NCI-H128 (cell line): Measurements from ENCODE around the gene SIDT2.
"Not testable (repeated sequence)": the region's sequence is repeated elsewhere in the genome, so short reads cannot be mapped to it uniquely, and the experiment has no call there.

Source experiments
- DNase-seq: peaks from one replicate; lab custom pipeline; 2025; ENCODE audit not compliant: unreplicated experiment; lab: John Stamatoyannopoulos, UW

The SIDT2 gene

GRCh38 chr11:117201658-117202305 is 23.2 kb downstream of the SIDT2 start:
- no peak for DNase-seq

- no peak for DNase-seq
Observed at GRCh38 chr11:117202386-117203068, 24.0 kb downstream of the SIDT2 start.

- no peak for DNase-seq
Observed at GRCh38 chr11:117203069-117203407, 24.5 kb downstream of the SIDT2 start.

GRCh38 chr11:117204283-117205080 is 25.9 kb downstream of the SIDT2 start:
- DNase-seq, result no peak

GRCh38 chr11:117205211-117205818 is 26.8 kb downstream of the SIDT2 start:
- no peak for DNase-seq

- DNase-seq, result not testable (repeated sequence)
Observed at GRCh38 chr11:117206111-117206510, 27.6 kb downstream of the SIDT2 start.

GRCh38 chr11:117206859-117207258 is 28.3 kb downstream of the SIDT2 start:
- not testable (repeated sequence) for DNase-seq

GRCh38 chr11:117207481-117207880 is 28.9 kb downstream of the SIDT2 start:
- DNase-seq, result not testable (repeated sequence)

- DNase-seq, result not testable (repeated sequence)
Observed at GRCh38 chr11:117208710-117209109, 30.2 kb downstream of the SIDT2 start.

- not testable (repeated sequence) for DNase-seq
Observed at GRCh38 chr11:117209351-117210125, 31.0 kb downstream of the SIDT2 start.

GRCh38 chr11:117210620-117211019 is 32.1 kb downstream of the SIDT2 start:
- DNase-seq, result no peak

- no peak for DNase-seq
Observed at GRCh38 chr11:117212697-117213355, 34.3 kb downstream of the SIDT2 start.

GRCh38 chr11:117214404-117215110 is 36.0 kb downstream of the SIDT2 start:
- no peak for DNase-seq

- DNase-seq, result no peak
Observed at GRCh38 chr11:117217141-117218084, 38.9 kb downstream of the SIDT2 start.

GRCh38 chr11:117218133-117218915 is 39.8 kb downstream of the SIDT2 start:
- no peak for DNase-seq

- no peak for DNase-seq
Observed at GRCh38 chr11:117219001-117219400, 40.5 kb downstream of the SIDT2 start.

- DNase-seq, result no peak
Observed at GRCh38 chr11:117219455-117219854, 40.9 kb downstream of the SIDT2 start.

- DNase-seq, result no peak
Observed at GRCh38 chr11:117219995-117220394, 41.5 kb downstream of the SIDT2 start.
